GM12874 (cell line): ENCODE measurements around the gene ACTG2.

ENCODE experiments used
- CTCF ChIP-seq: IDR thresholded peaks from 2 replicates; pipeline ENCODE4 v1.5.1; 2011; ENCODE audit warnings: low read depth, mild to moderate bottlenecking, control low read depth, low read length, moderate library complexity; ENCODE audit not compliant: insufficient read depth

The ACTG2 gene

GRCh38 chr2:73903313-73903712 is 10.5 kb downstream of the ACTG2 start:
- no peak for TF ChIP-seq CTCF

DNA sequence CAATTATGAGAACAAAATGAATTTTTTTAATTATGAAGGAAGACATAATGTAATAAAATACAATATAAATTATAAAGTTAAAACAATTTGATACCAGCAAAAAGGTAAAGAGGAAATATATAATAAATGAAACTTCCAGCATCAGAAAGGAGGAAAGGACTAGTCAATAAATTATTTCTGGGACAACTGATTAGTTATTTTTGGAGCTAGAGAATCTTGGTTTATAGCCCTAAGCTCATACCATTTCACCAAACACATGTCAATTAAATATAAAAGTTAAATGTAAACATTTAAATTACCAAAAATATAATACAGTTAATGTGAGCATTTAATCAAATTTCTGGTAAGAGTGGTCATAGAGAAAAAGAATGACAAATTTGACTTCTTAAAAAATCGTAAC is 12.1 kb downstream of the ACTG2 start:
- TF ChIP-seq CTCF = no peak

DNA sequence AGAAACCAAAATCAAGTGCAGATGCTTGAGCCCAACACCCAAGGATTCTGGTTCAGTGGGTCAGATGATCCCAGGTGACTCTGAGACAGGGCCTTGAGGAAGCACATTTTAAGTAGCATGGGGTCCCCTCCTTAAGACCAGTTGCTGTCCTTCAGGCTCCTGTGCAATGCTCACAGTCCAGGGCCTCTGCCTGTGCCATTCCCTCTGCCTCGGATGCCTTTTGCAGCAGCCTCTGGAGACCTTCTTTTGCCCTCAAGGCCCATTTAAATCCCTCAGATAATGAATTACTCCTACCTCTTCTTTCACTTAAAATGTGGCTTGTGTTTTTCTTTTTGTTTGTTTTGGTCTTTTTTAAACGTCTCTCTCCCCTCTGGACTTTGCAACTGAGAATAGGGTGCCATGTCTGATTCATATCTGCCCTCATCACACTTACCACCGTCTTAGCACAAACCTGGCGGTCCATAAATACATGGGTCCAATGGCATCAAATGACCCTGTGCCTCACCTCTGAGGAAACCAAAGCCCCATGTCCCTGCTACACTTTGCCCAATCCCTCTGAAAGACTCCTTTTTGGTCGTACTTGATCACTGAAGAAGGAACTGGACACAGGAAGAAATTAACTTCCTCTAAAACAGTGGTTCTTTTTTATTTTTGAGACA is 14.2 kb downstream of the ACTG2 start:
- no peak for TF ChIP-seq CTCF

GRCh38 chr2:73907840-73908452 is 15.1 kb downstream of the ACTG2 start:
- TF ChIP-seq CTCF = peak; percentile 58

GRCh38 chr2:73908689-73909652 is 16.2 kb downstream of the ACTG2 start:
- TF ChIP-seq CTCF = no peak

DNA sequence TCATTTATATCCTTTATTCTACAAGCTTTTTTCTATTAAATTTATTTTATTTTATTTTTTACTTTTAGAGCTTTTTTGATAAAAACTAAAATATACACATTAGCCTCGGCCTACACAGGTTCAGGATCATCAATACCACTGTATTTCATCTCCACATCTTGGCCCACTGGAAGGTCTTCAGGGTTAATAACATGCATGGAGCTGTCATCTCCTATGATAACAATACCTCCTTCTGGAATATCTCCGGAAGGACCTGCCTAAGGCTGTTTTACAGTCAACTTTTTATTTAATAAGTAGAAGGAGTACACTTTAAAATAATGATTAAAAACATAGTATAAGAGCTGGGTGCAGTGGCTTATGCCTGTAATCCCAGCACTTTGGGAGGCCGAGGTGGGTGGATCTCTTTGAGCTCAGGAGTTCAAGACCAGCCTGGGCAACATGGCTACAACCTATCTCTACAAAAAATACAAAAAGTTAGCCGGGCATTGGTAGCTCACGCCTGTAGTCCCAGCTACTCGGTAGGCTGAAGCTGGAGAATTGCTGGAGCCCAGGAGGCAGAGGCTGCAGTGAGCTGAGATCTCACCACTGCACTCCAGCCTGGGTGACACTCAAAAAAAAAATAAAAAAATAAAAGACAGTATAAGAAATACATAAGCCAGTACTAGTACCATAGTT is 18.2 kb downstream of the ACTG2 start:
- TF ChIP-seq CTCF = no peak
